Hypothalamus (tissue), 51 donors: ENCODE measurements around the gene ARFGEF2.
"Not testable (repeated sequence)": the region's sequence is repeated elsewhere in the genome, so short reads cannot be mapped to it uniquely, and the experiment has no call there.

Experiments
- DNase-seq, 51 donors: peaks; one replicate each; lab custom pipeline; 2025; lab: John Stamatoyannopoulos, UW

Gene ARFGEF2

DNA sequence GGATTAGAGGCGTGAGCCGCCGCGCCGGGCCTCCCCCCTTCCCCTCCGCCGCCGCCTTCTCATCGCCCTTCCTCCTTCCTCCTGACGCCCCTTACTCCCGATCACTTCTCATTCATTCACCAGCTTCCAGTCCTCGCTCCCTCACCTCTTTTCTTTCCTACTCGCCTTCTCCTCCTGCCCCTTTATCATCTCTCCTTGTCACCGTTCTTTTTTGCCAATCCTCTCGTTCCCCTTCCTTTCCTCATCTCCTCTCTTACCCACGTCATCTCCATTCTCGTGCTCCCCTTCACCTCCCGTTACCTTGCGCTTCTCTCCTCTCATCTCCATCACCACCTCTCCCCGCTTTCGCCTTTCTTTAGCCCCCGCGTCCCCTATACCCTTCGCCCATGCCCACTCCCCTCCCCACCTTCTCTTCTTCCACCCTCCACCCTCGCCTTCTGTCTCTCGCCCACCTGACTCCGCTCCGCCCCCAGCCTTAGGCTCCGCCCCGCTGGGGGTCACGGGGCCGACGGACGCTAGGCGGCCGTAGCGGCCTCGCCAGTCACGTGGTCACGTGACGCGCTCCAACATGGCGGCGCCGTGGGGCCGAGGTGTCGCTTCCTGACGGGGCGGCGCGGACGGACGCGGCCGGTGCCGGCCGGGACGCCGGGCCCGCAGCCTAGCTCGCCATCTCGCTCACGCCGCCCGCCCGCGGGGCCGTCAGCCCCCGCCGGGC, at the start of gene ARFGEF2:
Gene ARFGEF2, plus strand, starts transcription at position 544 of the 715 bp plus-strand sequence. CDS start 179 bp downstream, outside the sequence.
- DNase-seq: peak; percentile 54 to 94 (median 85)

DNA sequence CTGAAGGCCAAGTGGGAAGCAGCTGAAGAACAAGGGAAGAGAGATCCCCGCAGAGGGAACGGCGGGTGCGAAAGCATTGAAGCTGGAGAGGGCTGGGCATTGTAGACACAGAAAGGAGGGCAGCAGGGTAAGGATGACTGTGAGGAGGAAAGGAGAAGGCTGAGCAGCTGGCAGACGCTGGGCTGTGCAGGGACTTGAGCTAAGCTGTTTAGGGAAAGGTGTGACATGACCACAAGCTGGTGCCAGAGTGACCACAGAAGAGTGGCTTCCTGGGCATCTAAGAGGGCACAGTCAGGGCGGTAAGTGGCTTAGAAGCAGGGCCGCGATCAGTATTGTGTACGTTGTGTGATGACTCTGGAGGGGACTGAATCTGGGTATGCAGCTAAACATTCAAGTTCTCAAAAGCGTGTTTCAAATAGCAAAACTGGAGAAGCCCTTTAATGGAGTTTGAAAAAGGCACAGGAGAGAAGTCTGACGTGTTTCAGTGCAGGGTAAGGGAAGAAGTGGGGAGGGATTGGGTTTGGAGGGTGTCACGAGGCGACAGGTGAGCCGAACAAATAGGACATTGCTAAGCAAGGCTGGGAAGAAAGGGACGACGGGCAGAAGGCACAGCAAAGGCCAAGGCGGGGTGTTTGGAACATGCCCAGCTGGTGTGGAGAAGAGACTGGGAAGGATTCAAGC, 46.1 kb upstream of the ARFGEF2 start:
- no peak for DNase-seq

DNA sequence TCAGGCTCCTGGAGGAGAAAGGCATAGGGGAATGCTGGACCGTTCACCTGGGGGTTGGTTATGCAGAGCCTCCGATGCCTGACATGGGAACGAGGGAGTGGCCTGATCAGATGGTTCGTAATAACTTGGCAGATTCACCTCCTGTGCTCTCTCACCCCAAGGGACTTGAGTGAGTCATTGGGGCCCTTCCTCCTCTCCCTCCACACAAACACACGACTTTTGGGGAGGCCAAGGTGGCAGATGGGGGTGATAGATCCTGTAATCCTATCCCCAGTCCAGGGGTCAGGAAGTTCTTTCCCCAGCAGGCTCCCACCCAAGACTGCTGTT, 45.6 kb upstream of the ARFGEF2 start:
- no peak for DNase-seq

DNA sequence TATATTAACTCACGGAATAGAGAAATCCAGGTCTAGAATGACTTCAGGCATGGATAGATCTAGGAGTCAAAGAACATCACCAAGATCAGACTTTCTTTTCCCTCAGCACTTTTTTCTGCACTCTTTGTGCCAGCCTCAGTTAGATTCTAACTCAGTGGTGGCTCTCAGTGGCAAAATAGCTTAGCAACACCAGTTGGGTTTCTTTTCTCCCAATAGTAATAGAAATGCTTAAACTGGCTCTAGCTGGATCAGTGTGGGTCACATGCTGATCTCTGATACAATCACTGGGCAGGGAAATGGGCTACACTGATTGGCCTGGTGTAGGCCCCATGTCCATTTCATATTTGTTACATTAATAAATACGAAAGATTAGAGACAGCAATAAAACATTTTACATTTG, 44.2 kb upstream of the ARFGEF2 start:
- peak in 5 of 51 donors; percentile 11 to 51 (median 33) for DNase-seq

DNA sequence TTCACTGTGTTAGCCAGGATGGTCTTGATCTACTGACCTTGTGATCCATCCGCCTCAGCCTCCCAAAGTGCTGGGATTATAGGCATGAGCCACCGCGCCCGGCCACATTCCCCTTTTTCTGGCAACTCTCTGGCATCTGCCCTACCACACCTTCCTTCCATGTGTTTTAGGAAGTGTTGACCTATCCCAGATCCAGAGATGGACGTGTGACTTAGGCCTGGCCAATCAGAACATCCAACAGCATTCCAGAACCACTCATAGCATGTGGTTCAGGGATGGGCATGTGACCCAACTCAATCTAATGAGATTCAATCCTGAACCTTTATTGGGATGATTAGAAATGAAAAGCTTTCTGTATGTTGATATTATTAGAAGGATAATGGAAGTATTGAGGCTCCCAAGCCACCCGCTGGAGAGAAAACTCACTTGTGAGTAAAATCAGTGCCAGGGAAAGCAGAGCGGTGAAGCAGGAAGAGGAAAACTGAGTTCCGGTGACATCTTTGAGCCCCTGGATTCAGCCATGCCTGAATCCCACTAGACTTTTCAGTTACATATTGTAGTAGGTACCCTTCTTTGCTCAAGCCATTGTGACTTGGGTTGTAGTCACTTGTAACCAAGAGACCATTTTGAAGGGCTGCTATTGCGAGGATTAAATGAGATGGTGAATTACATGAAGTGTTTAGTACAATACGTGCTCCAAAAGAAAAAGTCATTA, 42.8 kb upstream of the ARFGEF2 start:
- DNase-seq: no peak

DNA sequence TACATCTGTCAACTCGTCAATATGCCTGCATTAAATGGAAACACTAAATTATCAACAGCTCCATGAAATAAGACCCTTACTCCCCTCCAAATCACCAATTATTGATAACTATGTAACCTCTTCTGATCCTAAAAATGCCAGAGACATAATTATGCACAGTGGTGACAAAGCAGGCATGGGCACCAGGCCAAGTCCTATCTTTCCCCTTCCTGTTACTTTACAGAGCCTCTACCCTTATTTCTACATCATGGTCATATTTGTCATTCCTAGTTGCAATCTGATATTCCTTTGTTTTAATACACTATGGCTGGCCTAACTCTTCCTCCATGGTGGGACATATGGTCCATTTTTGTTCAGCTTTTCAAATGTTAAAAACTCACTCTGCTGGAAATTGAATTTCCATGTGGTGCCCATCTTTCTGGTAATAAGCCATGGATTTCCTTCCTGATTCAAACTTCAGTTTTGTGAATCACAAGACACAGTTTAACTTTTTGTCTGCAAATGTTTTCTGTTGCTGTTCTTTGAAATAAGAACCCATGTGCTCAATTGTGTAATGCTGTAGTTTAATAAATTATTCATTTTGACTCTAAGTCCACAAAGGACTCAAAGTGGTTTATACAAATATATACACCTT, 41.8 kb upstream of the ARFGEF2 start:
- DNase-seq: no peak

DNA sequence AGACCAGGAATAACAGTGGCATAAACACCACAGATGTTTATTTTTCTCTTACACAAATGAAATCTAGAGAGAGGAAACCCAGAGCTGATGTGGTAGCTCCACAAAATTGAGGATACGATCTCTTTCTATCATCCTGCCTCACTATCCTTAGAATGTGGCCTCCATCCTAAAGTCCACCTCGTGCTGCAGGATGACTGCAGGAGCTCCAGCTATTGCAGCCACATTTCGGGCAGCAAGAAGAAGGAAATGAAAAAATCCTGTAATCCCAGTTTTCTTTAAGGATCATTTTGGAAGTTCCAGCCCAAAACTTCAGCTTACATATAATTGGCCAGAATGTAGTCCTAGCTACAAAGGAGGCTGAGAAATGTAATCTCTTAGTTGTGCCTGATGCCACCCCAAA, 41.2 kb upstream of the ARFGEF2 start:
- no peak for DNase-seq

DNA sequence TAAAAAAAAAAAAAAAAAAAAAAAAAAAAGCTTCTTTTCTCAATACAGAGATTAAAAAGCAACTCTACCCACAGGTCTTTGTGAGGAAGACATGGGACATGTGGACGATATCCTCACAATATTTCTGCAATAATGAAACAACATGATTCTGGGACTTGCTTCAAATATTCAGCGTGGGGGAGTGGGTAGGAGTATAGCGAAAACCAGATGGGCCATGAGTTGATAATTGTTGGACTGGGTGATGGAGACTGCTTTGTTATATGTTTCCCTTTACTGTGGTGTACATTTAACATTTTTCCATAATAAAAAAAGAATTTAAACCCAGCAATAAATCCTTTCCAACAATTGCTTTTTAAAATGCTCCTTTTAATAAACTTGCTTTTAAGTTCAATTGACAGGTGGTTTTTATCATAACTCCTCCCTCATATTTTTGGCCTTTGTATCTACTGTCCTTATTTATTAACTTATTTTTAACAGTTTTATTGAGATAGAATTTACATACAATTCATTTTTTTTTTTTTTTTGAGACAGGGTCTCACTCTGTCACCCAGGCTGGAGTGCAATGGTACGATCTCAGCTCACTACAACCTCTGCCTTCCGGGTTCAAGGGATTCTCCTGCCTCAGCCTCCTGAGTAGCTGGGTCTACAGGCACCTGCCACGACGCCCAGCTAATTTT, 40.4 kb upstream of the ARFGEF2 start:
- DNase-seq: no peak

DNA sequence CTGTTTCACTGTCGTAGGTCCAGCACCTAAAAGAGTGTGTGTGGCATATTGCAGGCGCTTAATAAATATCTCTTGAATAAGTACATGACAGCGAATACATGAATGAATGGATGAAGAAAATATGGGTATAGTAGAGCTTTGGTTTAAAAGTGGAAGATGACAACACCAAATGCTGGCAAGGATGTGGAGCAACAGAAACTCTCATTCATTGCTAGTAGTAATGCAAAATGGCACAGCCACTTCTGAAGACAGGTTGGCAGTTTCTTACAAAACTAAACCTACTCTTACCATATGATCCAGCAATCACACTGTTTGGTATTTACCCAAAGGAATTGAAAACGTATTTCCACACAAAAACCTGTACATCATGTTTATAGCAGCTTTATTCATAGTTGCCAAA, 36.3 kb upstream of the ARFGEF2 start:
- DNase-seq: no peak

DNA sequence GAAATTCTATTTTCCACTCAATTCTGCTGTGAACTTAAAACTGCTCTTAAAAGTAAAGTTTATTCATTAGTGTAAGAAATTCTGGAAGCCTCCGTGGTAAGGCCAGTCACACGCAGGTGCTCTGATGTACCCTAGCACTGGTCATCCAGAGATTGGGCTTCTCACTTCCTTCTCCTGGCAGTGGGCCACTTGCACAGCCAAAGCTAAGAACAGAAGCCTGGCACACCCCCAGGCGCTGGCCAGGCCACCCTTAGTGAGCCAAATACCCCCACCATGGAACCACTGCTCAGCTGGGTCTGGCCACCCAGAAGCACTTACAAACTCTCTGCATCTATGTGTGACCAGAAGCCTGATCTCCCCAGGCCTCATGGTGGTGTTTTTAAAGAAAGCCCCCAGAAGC, 35.3 kb upstream of the ARFGEF2 start:
- DNase-seq: peak in 15 of 51 donors; percentile 2 to 24 (median 14)

DNA sequence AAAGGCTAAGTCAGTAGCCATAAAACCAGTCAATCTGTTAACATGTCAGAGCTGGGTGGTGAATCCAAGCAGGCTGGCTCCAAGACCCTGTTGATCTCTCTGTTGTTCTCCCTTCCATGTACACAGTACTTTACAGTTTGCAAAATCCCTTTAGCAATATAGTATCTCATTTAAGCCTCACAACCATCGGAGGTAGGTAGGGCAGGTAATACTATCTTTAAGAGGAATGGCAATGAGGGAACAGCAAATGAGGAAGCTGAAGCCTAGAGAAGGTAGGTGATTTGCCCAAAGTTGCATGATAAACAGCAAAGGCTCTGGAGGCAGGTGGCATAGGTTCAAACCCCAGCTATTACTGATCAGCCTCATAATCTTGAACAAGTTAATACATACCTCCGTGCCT, 34.7 kb upstream of the ARFGEF2 start:
- DNase-seq: no peak

DNA sequence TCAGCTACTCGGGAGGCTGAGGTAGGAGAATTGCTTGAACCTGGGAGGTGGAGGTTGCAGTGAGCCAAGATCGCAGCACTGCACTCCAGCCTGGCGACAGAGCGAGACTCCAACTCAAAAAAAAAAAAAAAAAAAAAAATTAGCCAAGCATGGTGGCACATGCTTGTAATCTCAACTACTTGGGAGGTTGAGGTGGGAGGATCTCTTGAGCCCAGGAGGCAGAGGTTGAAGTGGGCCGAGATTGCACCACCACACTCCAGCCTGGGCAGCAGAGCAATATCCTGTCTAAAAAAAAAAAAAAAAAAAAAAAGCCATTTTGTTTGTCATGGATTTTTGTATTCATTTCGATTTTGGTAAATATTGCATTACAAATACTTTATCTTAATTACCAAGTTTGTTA, 33.0 kb upstream of the ARFGEF2 start:
- DNase-seq: not testable (repeated sequence)

DNA sequence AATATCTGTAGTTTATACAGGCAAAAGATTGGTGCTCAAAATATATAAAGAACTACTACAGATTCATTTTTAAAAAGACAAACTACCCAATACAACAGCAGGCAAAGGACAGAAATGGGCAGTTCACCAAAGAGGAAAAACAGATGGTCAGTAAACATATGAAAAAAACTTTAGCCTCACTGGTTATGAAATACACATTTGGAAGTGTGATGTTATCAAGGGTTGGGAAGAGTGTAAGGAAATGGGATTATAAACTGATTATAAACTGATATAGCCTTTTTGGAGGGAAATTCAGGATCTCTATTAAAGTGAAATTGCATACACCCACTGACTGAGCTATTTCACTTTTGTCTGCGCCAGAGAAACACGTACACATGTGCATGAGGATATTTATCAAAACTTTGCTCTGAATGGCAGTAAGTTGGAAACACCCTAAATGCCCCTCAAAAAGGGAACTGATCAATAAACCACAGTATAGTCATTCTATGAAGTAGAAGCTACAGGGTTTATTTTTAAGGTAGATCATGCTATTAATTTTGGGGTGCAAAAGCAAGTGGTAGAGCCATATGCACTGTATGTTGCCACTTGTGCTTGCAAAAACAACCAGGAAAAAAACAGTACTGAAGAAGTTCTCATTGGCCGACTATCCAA, 32.2 kb upstream of the ARFGEF2 start:
- no peak for DNase-seq

DNA sequence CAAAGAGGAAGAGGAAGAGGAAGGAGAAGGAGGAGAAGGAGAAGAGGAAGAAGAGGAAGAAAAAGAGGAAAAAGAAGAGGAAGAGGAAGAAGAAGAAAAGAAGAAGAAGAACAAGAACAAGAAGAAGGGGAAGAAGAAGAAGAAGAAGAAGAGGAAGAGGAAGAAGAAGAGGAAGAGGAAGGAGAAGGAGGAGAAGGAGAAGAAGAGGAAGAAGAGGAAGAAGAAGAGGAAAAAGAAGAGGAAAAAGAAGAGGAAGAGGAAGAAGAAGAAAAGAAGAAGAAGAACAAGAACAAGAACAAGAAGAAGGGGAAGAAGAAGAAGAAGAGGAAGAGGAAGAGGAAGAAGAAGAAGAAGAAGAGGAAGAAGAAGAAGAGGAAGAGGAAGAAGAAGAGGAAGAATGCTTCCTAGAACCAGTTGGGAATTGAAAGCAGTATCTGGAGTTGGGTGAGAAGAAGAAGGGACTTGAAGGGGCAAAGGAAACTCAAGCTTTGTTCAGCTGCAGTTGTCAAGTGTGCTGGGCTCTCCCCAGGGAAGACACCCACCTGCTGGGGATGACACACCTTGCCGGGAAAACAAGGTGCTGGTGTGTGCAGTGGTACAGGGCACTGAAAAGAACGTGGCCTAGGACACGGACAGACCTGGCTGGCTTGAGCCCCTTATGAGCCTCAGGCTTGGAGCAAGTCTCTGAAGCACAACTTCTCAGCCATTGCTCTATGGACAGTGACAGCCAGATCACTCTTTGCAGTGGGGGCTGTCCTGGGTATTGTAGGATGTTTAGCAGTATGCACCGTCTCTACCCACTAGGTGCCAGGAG, 30.1 kb upstream of the ARFGEF2 start:
- DNase-seq: no peak

DNA sequence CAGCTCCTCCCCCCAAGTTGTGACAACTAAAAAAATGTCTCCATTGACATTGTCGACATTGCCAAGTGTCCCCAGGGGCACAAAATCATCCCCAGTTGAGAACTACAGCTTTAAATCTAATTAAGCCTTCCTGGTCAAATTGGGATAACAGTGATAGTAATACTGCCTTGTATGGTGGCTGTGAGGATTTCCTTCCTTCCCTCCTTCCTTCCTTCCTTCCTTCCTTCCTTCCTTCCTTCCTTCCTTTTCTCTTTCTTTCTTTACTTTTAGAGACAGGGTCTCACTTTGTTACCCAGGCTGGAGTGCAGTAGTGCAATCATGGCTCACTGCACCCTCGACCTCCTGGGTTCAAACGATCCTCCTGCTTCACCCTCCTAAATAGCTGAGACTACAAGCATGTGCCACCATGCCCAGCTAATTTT, 29.5 kb upstream of the ARFGEF2 start:
- DNase-seq: no peak

DNA sequence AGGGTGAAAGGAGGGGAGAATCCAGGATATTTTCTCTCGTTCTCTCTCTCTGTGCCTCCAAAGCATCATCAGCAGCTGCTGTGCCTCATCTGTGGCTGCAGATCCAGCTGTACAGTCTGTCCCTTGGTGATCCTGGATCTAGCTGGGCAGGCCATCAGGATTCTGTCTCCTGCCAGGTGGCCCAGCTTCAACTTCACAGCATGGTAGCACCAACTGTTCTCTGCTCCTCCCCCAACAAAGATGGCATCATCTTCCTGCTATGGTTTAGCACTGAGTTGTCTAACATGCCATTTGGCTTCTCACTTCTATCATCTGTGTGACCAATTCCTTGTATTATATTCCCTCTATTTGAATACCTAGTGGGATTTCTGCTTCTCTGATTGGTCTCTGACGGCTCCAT, 28.6 kb upstream of the ARFGEF2 start:
- no peak for DNase-seq

DNA sequence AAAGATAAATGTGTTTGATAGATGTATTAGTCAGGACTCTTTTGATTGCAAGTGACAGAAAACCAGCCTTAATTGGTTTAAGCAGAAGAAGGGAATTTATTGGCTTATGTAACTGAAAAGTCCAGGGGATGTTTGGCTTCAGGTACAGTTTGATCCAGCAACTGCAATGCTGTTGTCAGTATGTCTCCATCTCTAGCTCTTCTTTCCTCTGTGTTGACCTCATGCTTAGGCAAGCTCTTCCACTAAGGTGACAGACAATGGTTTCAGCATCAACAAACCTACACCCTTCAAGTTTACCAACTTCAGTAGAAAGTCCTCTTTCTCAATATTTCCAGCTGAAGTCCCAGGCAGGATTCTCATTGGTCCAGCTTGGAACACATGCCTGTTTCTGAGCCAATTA, 28.1 kb upstream of the ARFGEF2 start:
- DNase-seq: no peak

DNA sequence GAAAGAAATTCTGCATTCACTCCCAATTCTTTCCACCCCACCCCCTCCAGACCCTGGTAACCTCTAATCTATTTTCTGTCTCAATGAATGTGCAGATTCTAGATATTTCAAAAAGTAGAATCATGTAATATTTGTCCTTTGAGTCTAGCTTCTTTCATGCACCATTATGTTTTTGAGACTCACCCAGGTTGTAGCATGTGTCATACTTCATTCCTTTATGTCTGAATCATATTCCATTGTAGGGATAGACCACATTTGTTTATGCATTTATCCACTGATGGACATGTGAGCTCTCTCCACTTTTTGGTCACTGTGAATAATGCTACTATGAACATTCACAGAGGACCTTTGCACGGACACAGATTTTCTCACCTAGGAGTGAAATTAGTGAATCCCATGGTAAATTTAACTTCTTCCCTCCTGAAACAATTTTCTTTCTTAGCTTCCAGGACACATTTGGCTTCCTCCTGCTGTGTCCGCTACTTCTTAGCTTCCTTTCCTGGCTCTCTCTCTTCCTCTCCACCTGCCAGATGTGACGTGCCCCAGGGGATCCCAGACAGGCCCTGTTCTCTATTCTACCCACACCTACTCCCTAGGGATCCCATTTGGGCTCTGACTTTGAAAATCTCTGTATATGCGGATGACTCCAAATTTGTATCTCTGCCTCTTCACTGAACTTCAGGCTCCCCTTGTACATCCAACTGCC, 24.1 kb upstream of the ARFGEF2 start:
- DNase-seq: no peak

DNA sequence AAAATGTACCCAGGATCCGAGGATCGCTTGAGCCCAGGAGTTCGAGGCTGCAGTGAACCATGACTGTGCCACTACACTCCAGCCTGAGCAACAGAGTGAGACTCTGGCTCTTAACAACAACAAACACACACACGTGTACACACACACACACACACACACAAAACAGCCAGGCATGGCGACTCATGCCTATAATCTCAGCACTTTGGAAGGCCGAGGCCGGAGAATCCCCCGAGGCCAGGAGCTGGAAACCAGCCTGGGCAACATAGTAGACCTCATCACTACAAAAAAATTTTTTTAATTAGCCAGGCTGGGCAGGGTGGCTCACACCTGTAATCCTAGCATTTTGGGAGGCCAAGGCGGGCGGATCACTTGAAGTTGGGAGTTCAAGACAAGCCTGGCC, 23.3 kb upstream of the ARFGEF2 start:
- DNase-seq: no peak
